ENCODE results near the gene SNX20.

The SNX20 gene

GRCh38 chr16:50680556-50680893, 587 bp downstream of the SNX20 start:
- no peak for DNase-seq (ENCODE audit: low read depth)

DNA sequence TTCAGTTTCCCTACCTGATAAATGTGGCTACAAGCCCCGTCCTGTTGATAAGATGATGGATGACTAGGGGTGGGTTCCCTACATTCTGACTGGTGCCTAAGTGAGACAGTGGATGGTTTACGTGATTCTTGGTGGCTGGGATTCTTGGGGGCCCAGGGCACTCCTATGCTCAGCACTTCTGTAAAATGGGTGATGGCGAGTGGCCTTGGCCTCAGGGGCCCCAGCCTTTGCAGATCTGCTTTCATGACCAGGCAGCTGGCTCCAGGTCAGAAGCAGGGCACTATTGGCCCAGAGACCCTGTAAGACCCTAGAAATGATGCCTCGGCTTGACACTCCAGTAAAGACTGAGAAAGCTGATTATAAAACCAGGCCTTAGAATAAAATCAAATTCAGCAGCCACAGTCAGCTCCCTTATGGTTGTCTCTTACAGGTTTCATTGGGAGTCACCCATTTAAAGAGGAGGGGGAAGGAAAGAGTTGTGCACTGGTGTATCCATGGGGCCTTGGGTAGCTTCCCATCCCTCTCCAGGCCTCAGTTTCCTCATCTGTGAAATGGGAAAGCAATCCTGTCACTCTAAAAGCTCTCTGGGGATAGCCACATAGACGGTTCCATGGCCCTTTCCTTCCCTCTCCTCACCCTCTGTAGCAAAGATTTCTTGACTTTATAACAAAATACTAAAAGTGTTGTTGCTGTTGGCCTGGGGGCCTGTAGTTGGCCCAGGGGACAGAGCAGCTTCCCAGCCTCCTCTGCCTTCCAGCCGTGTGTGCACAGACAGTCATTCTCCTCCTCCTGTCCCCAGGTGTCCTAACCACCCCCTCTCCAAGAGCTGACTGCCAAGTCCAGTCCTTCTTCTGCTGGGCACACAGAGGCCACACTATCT, 1.2 kb downstream of the SNX20 start:
- DNase-seq (ENCODE audit: low read depth) = no peak

GRCh38 chr16:50679266-50679665, 1.8 kb downstream of the SNX20 start:
- DNase-seq (ENCODE audit: low read depth) = no peak

DNA sequence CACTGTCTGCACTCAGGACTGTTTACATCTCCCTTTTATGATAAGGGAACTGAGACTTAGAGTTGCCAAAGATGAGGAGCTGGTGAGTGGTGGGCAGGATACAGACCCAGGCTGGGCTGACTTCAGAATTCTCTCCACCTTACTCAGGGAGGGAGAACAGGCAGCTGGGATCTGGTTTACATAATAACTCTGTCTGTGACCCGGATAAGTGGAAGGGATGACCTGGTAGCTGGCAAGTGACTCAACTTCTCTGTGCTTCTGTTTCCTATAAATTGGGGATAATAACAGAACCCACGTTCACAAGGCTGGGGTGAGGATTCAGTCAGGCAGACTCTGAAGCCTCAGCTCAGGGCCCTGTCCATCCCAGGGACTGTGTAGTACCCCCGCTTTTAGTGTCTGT, 2.6 kb downstream of the SNX20 start:
- no peak for DNase-seq (ENCODE audit: low read depth)

DNA sequence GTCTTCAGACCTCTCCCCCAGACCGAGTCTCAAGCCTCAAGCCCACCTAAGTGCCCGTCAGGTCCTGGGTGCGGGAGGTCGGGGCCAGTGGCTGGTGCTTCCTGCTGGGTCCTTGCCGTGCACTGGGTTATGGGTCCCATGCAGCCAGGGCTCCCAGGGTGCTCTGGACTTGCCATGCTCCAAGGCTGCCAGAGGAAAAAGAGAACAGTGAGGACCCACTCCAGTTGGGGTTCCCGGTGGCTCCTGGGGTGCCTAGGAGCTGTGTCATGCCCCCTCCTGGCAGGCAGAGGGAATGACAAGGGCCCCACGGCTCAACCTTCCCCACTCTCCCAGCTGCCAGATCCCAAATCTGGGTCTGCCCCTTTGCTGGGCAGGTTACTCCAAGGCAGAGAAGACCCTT, 3.8 kb downstream of the SNX20 start:
- no peak for DNase-seq (ENCODE audit: low read depth)

DNA sequence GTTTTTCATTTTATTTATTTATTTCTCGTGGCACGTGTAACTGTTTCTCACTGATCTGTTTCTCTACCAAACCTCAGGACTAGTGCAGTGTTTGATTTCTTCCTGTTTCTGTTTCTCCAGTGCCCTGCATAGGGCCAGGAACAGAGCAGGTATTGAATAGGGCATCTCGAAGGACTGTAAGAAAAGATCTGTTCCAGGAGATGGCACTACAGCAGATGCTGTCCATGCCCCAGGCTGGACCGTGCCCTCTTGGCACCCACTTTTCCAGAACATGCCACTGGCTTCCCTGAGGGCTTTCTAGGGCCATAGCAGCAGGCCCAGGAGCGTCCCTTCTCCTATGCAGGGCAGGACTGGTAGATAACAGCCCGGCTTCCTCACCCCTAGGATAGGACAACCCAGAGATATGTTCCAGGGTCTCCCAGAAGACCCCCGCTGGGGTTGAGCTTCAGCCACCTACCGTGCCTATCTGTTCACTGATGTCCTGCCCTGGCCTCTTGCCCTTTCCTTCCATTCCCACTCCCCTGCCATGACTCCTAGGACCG, 4.4 kb downstream of the SNX20 start:
- DNase-seq (ENCODE audit: low read depth) = no peak

GRCh38 chr16:50675686-50676610, 5.2 kb downstream of the SNX20 start:
- DNase-seq (ENCODE audit: low read depth) = no peak

DNA sequence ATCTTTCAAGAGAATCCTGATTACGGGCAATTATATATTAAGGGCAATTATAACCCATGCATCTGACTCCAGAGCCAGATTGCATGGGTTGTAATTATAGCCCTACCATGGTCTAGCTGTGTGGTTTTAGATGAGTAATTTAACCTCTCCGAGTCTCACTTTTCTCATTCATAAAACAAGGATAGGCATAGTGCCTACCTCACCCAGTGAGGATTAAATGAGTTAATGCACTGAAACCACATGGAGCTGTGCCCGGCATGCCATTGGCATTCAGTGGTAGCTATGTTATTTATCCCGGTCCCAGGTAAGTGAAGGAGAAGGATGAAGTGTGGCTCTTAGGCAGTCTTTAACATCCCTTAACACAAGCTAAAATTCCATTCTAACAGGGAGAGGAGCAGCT, 6.3 kb downstream of the SNX20 start:
- no peak for DNase-seq (ENCODE audit: low read depth)

DNA sequence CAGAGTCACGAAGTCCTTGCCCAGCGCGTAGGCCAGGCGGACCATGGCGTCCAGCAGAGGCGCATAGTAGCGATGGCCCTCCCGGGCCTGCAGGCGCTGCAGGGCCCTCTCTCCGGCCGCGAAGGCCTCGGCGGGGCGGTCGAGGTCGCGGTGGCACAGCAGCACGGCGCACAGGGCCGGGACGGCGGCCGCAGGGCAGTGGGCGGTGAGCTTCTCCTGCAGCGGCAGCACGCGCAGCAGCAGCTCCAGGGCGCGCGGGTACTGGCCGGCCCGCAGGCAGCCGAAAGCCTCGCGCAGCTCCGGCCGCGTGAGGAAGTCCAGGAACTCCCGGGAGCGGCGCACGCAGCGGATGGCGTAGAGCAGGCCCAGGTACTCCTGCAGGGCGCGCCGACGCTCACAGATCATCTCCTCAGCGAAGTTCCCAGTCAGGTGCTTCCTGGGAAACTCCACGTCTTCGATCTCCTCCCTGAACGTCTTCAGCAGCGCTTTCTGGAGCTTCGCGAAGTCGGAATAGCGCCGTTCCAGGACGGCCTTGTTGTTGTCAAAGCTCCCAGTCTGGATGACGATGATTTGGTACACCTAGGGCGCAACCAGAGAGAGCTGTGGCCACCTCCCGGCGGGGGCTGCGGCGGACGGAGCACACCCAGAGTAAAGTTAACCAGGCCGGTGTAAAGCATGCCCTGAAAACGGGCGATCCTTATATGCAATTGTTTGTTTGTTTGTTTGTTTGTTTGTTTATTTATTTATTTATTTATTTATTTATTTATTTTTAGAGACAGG, 7.4 kb downstream of the SNX20 start:
- no peak for DNase-seq (ENCODE audit: low read depth)

DNA sequence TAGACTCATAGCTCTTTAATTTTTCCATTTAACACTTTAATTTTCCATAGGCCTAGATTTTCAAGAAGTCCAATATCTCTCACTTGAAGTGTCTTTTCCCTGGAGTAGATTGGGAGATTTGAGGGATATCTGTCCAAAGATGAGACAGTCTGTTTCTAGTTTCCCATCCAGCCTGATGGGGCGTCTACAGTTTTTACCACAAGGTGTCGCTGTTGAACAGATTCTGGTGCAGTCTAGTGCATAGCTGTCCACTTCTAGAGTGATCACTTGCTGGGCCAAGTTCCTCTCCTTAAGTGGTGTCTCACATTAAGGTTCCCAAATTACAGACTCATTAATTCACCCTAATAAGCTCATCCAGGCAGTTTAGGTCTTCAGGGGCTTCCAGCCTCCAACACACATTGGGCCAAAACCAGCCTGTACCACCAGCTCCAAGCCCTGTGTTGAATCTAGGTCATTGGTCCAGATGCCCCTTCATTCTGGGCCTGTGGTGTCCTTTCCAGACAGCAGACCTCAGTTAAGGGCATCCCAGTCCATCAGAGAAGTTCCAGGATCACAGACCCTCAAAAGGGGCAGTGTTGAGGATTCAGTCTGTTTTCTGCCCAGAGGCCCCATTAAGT, 9.4 kb downstream of the SNX20 start:
- DNase-seq (ENCODE audit: low read depth) = no peak

GRCh38 chr16:50670476-50670875, 10.6 kb downstream of the SNX20 start:
- DNase-seq (ENCODE audit: low read depth) = no peak

GRCh38 chr16:50669741-50670140, 11.4 kb downstream of the SNX20 start:
- no peak for DNase-seq (ENCODE audit: low read depth)

- no peak for DNase-seq (ENCODE audit: low read depth)
These were observed 12.6 kb downstream of the SNX20 start for GRCh38 chr16:50668368-50669008.

- no peak for DNase-seq (ENCODE audit: low read depth)
These were observed 13.4 kb downstream of the SNX20 start for GRCh38 chr16:50667497-50668367.

DNA sequence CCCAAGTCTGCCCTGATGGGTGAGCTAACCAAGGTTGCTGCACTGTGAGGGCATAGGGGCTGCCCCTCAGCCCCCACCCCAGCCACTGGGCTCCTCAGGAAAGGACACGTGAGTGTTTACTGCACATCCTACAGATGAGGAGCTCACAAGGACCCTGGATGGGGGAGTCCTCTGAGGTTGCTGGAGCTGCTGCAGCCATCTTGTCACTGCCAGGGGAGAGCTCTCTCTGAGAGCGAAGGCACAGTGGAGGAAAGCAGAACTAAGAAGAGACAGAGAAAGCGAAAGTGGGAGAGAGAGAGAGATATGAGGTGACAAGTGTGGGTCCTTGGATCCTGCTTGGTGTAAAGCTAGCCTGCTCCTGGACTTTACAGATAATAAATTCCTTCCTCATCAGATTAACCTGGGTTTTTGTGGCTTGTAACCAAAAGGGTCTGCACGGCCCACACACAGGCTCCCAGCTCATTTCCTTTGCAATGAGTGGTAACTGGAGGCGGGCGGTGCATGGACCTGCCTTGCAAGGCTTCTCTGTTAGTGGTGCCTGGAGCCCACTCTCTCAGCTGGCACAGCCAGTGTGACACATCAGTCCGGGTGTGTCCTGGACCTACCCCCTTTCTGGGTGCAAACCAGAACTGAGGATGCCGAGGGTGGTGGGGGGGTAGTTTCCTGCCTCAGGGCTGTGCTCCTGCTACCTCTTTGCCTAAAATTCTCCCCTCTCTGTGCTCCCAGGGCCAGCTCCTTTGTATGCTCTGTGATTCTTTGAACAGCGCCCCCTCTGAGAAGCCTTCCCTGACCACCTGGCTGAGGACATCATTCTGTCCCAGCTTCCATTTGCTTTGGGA, 14.2 kb downstream of the SNX20 start:
- no peak for DNase-seq (ENCODE audit: low read depth)

DNA sequence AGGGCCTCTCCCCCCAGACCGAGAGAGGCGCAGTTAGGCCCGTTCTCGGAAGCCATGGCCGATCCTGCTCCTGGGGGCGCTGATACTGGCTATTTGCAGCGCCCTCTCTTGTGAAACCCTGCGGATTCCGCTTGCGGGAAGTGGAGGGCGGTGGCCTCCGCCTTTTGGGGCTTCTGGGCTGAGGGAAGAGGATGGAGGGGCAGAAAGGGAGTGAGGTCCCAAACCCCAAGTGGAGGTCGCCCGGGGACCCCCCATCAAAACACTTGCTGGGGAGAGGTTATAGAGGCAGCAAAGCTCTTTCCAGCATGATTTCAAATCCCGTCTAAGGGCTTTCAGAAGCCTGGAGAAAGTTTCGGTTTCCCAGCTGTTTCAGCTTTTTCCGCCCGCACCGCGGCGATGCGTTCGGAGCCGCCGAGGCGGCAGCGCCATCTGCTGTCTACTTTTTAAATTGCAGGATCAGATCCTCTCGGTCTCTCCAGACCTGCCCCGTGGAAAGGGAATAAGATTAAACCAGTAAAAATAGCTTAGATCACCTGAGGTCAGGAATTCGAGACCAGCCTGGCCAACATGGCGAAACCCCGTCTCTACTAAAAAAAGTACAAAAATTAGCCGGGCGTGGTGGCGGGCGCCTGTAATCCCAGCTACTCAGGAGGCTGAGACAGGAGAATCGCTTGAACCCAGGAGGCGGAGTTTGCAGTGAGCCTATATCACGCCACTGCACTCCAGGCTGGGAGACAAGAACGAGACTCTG, 15.8 kb downstream of the SNX20 start:
- DNase-seq (ENCODE audit: low read depth) = peak; percentile 86

DNA sequence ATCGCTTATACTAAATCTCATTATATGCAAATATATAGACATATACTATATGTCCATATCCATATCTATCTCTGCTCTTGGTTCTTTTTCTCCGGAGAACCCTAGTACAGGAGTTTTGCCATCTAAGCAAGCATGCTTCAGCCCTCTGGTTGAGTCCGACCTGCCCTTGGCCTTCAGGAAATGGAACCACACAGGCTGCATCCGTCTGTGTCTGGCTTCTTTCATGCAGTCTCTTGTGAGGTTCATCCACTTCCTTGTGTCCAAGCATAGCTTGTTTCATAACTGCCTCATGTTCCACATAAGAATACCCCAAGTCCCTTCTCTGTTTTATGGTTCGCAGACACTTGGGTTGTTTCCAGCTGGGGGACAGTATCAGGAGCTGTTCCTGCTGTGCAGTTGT, 16.8 kb downstream of the SNX20 start:
- DNase-seq (ENCODE audit: low read depth) = no peak

DNA sequence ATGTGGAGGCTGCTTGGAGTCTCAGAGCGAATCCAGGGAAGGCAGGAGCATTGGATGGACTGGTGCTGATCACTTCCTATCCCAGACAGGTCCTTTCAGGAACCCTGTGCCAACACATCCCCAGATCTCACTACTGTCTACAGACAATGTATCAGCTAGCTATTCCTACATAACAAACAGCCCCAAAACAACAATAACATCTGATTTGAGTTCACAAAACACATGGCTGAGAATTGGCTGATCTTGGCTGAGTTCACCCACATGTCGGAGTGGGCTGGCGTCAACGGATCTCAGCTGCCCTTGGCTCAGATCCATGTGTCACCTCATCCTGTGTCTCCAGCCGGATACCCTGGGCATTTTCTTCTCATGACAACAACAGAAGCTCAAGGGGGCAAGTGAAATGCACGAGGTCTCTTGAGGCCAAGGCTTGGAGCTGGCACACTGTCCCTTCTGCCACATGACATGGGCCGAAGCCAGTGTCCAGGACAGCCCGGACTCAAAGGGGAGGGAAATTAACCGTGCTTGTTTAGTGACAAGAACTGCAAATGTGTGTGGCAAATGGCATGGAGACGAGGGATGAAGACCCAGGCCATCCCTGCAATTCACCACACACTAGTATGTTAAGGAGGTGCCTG, 18.7 kb downstream of the SNX20 start:
- no peak for DNase-seq (ENCODE audit: low read depth)
